ENCODE measurements around the gene FOXK2. TPM values are rescaled to one million over a fixed set of nuclear protein-coding genes. Genes with fewer than 3 reads are reported as not detected.

The FOXK2 gene
- total RNA-seq, 4 donors from 2014 or later, result 27.0 to 51.6 (median 45.3) TPM

DNA sequence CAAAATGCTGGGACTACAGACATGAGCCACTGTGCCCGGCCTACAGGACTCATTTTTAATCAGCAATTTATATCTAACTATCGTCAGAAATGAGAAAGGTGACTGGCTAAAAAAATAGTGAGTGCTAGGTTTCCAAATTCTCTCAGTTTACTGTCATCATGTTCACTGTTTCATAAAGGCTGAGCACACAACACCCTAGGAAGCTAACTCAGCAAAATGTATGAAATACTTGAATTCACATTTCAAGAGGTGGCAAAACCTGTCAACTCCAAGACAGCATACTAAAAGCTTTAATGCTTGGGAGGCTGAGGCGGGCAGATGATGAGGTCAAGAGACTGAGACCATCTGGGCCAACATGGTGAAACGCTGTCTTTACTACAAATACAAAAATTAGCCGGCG is 112.0 kb downstream of the FOXK2 start:
- Histone ChIP-seq H3K36me3 (peaks cover 6 to 67% (median 54%) of the 10 kb centered on the region in 4 donors), H3K27me3 (no peaks in the 10 kb centered on the region), H3K9me3 (no peaks in the 10 kb centered on the region), H3K4me1 (peaks cover 0 to 9% (median 3%) of the 10 kb centered on the region in 4 donors), H3K27ac (replicated peaks in 1 of 4) (no peak overlapping the region), H3K4me3 (no peak overlapping the region)
- intact Hi-C loops (cut with DNase I), result no loop called here
- TF ChIP-seq EP300 (IDR thresholded peaks at IDR 0.05), result no peak
- WGBS, result 68% methylated on average over 6 of the region's 6 CpGs
- DNase-seq (ENCODE audit: extremely low spot score), result no peak

DNA sequence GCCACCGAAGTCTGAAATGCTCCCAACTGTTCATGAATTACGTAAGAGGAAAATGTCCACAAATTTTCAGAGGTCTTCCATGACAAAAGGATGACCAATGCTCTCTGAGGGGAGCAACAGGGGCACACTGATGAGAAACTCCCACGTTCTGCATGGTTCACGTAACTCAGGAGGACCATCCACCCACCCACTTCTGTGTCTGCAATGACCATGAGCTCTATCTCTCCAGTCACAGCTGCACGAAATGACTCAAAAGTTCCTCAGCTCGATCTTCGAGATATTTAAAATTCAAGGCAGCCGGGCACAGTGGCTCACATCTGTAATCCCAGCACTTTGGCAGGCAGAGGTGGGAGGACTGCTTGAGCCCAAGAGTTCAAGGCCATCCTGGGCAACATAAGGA is 112.9 kb downstream of the FOXK2 start:
- intact Hi-C loops (cut with DNase I), result no loop called here

DNA sequence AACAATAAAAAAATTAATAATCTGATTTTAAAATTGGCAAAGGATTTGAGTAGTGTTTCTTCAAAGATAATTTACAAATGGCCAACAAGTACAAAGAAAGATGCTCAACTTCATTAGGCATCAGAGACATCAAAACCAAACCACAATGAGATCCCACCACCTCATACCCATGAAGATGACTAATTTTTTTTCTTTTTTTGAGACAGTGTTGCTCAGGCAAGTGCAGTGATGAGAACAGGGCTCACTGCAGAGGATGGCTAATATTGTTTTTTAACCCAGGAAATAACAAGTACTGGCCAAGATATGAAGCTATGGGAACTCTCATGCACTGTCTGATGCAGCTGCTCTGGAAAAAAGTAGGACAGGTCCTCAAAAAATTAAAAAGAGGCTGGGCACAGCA is 113.8 kb downstream of the FOXK2 start:
- peaks cover 0 to 56% (median 41%) of the 10 kb centered on the region in 4 donors for H3K36me3 ChIP-seq
- DNase-seq (ENCODE audit: extremely low spot score), result no peak
- H3K9me3 ChIP-seq, result no peaks in the 10 kb centered on the region
- TF ChIP-seq POLR2AphosphoS5 (IDR thresholded peaks at IDR 0.05) (no peak), POLR2A (IDR thresholded peaks at IDR 0.05; ENCODE audit: low read depth) (no peak)
- TF ChIP-seq, protein P1, sequence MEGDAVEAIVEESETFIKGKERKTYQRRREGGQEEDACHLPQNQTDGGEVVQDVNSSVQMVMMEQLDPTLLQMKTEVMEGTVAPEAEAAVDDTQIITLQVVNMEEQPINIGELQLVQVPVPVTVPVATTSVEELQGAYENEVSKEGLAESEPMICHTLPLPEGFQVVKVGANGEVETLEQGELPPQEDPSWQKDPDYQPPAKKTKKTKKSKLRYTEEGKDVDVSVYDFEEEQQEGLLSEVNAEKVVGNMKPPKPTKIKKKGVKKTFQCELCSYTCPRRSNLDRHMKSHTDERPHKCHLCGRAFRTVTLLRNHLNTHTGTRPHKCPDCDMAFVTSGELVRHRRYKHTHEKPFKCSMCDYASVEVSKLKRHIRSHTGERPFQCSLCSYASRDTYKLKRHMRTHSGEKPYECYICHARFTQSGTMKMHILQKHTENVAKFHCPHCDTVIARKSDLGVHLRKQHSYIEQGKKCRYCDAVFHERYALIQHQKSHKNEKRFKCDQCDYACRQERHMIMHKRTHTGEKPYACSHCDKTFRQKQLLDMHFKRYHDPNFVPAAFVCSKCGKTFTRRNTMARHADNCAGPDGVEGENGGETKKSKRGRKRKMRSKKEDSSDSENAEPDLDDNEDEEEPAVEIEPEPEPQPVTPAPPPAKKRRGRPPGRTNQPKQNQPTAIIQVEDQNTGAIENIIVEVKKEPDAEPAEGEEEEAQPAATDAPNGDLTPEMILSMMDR (IDR thresholded peaks at IDR 0.05), result no peak
- peaks cover 0 to 15% (median 5%) of the 10 kb centered on the region in 4 donors for H3K4me1 ChIP-seq
- H3K4me3 ChIP-seq, result no peak overlapping the region
- H3K27me3 ChIP-seq, result no peaks in the 10 kb centered on the region
- no peak overlapping the region for H3K27ac ChIP-seq (replicated peaks in 1 of 4)
- intact Hi-C loops (cut with DNase I), result no loop called here

More for the DNA sequence above, 112.9 kb downstream of the FOXK2 start:
- TF ChIP-seq POLR2AphosphoS5 (IDR thresholded peaks at IDR 0.05), result no peak
- TF ChIP-seq POLR2A (IDR thresholded peaks at IDR 0.05; ENCODE audit: low read depth), result no peak
- TF ChIP-seq EP300 (IDR thresholded peaks at IDR 0.05), result no peak
- TF ChIP-seq, protein P1 (IDR thresholded peaks at IDR 0.05), result no peak
- Histone ChIP-seq H3K9me3 (no peaks in the 10 kb centered on the region), H3K27me3 (no peaks in the 10 kb centered on the region), H3K27ac (replicated peaks in 1 of 4) (no peak overlapping the region), H3K4me1 (peaks cover 0 to 11% (median 3%) of the 10 kb centered on the region in 4 donors), H3K4me3 (no peak overlapping the region), H3K36me3 (peaks cover 2 to 60% (median 49%) of the 10 kb centered on the region in 4 donors)
- DNase-seq (ENCODE audit: extremely low spot score), result no peak
- WGBS, result 92% methylated on average over 8 of the region's 8 CpGs

DNA sequence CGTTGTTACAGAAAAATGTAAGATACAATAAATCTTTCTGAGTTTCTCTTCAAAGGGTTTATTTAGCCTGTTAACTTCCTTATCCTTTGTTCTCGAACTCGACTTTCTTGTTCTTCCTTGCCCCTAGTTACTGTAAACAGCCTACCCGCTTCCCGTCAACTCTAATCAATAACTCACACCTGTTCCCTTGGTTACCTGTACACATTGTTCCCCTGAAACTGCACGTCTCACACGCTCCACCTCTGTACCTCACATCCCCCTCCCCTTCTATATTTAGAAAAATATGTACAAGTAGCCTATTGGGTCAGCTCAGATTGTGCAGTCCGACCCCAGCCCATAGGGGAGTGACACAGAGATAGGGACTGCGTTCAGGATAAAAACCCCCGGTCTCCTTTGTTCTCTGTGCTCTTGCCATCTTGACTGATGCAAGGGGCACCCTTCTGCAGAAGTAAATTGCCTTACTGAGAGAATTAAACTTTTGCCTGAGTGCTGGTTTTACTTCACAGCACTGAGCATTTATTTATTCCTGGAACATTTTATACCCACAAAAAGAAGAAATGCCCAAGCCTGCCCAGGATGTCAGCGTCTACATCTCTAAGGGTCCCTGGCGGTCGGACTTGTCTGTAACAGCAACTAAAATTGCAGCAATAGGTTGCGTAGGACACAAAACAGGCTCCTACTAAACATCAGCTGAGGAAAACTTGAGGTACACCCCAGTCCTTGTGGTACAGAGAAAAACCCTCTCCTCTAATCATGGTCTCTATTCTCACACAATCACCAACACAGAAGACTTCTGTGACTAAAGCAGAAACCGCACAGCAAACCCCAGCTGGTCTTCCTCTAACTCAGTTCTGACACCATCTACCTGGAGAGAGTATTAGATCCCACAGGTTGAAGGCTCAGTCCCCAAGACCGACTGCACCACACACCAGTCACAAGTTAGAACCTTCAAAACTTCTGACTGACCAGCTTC is 117.4 kb downstream of the FOXK2 start:
- WGBS, result 80% methylated on average over 16 of the region's 16 CpGs
- no peak overlapping the region for H3K27ac ChIP-seq (replicated peaks in 1 of 4)
- H3K4me3 ChIP-seq, result no peak overlapping the region
- intact Hi-C loops (cut with DNase I), result no loop called here
- H3K9me3 ChIP-seq, result no peaks in the 10 kb centered on the region
- H3K4me1 ChIP-seq, result peaks cover 0 to 32% (median 11%) of the 10 kb centered on the region in 4 donors
- H3K27me3 ChIP-seq, result no peaks in the 10 kb centered on the region
- TF ChIP-seq, protein P1 (IDR thresholded peaks at IDR 0.05), result no peak
- TF ChIP-seq POLR2A (IDR thresholded peaks at IDR 0.05; ENCODE audit: low read depth) (no peak), EP300 (IDR thresholded peaks at IDR 0.05) (no peak), POLR2AphosphoS5 (IDR thresholded peaks at IDR 0.05) (no peak)
- H3K36me3 ChIP-seq, result peaks cover 4 to 59% (median 38%) of the 10 kb centered on the region in 4 donors
- no peak for DNase-seq (ENCODE audit: extremely low spot score)

DNA sequence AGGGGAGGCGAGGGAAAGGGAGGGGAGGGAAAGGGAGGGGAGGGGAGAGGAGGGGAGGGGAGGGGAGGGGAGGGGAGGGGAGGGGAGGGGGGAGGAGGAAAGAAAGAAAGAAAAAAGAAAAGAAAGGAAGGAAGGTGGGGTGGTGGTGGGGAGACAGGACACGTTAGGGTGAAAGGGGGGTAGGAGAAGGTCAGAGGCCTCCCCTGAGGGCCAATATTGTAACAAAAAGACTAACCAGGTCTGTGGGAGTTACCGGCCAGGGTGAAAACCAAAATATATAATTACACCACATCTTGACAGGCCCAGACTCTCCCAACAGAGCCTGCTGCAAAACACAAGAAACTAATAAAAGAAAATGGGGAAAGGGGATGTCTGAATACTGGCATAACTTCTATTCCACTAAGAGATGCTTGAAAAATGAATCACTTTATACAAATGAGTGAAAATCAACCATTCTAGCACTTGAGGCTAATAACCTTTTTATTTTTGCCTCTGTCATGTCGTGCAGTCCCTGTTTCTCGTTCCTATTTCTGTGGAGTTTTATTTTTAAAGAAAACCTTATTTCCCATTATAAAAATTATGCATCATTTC is 118.7 kb downstream of the FOXK2 start:
- intact Hi-C loops (cut with DNase I), result no loop called here
- DNase-seq (ENCODE audit: extremely low spot score), result no peak
- peaks cover 14 to 64% (median 51%) of the 10 kb centered on the region in 4 donors for H3K36me3 ChIP-seq
- no peak overlapping the region for H3K27ac ChIP-seq (replicated peaks in 1 of 4)
- 75% methylated on average over 5 of the region's 5 CpGs for WGBS
- H3K4me3 ChIP-seq, result no peak overlapping the region
- no peaks in the 10 kb centered on the region for H3K9me3 ChIP-seq
- no peak for TF ChIP-seq POLR2AphosphoS5 (IDR thresholded peaks at IDR 0.05)
- TF ChIP-seq POLR2A (IDR thresholded peaks at IDR 0.05; ENCODE audit: low read depth), result no peak
- TF ChIP-seq, protein P1 (IDR thresholded peaks at IDR 0.05), result no peak
- no peak for TF ChIP-seq EP300 (IDR thresholded peaks at IDR 0.05)
- H3K27me3 ChIP-seq, result no peaks in the 10 kb centered on the region
- H3K4me1 ChIP-seq, result peaks cover 0 to 32% (median 11%) of the 10 kb centered on the region in 4 donors

All from esophagus muscularis mucosa (tissue), 4 donors.